ENCODE measurements around the gene NNT.

DNA sequence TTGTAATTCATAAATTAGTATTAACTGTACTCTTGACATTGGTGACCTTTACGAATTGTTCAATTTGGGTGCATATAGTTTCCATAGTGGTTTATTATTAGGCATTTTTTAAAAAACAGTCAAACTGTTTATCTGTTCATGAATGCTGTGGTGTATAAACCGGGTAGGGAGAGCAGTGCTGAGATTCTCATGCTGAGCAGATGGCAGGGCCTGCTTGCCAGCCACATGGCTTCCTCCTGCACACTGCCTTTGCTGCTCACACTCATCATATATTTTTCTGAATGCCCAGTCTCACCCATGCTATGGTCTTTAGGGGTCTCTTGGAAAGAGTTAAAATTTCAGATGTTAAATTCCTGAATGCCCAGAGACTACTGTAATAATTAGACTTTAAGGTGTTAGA is 40.8 kb downstream of the NNT start:
- TF ChIP-seq, protein P1, sequence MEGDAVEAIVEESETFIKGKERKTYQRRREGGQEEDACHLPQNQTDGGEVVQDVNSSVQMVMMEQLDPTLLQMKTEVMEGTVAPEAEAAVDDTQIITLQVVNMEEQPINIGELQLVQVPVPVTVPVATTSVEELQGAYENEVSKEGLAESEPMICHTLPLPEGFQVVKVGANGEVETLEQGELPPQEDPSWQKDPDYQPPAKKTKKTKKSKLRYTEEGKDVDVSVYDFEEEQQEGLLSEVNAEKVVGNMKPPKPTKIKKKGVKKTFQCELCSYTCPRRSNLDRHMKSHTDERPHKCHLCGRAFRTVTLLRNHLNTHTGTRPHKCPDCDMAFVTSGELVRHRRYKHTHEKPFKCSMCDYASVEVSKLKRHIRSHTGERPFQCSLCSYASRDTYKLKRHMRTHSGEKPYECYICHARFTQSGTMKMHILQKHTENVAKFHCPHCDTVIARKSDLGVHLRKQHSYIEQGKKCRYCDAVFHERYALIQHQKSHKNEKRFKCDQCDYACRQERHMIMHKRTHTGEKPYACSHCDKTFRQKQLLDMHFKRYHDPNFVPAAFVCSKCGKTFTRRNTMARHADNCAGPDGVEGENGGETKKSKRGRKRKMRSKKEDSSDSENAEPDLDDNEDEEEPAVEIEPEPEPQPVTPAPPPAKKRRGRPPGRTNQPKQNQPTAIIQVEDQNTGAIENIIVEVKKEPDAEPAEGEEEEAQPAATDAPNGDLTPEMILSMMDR (IDR thresholded peaks at IDR 0.05 in 8 of 11, conservative IDR thresholded peaks at IDR 0.05 in 3 of 11) = no peak
- no peak for TF ChIP-seq POLR2AphosphoS5 (IDR thresholded peaks at IDR 0.05)

Measured in spleen (tissue), 7 donors.